GM19438 (cell line): ENCODE results near the gene VWA8.
"Not testable (repeated sequence)": the region's sequence is repeated elsewhere in the genome, so short reads cannot be mapped to it uniquely, and the experiment has no call there.

Source experiments
- ATAC-seq: cut with Tn5 transposase; IDR thresholded peaks from one replicate; pipeline ENCODE4 v1.9.1; 2021; ENCODE audit warnings: low read depth; ENCODE audit not compliant: unreplicated experiment

The VWA8 gene

GRCh38 chr13:41652735-41653361 is 308.1 kb downstream of the VWA8 start:
- no peak for ATAC-seq

- ATAC-seq, result no peak
Observed at GRCh38 chr13:41651413-41652058, 309.4 kb downstream of the VWA8 start.

- ATAC-seq, result no peak
Observed at GRCh38 chr13:41650706-41651105, 310.2 kb downstream of the VWA8 start.

- ATAC-seq, result no peak
Observed at GRCh38 chr13:41649659-41650058, 311.2 kb downstream of the VWA8 start.

- ATAC-seq, result no peak
Observed at GRCh38 chr13:41648314-41648935, 312.5 kb downstream of the VWA8 start.

- ATAC-seq, result not testable (repeated sequence)
Observed at GRCh38 chr13:41647699-41648313, 313.1 kb downstream of the VWA8 start.

- no peak for ATAC-seq
Observed at GRCh38 chr13:41645331-41645730, 315.6 kb downstream of the VWA8 start.

- no peak for ATAC-seq
Observed at GRCh38 chr13:41644742-41645141, 316.2 kb downstream of the VWA8 start.

GRCh38 chr13:41643507-41643906 is 317.4 kb downstream of the VWA8 start:
- ATAC-seq, result no peak

- ATAC-seq, result no peak
Observed at GRCh38 chr13:41641961-41642360, 318.9 kb downstream of the VWA8 start.

- ATAC-seq, result no peak
Observed at GRCh38 chr13:41641429-41641828, 319.5 kb downstream of the VWA8 start.

GRCh38 chr13:41639955-41640780 is 320.7 kb downstream of the VWA8 start:
- ATAC-seq, result no peak

GRCh38 chr13:41639237-41639904 is 321.5 kb downstream of the VWA8 start:
- ATAC-seq, result no peak

- no peak for ATAC-seq
Observed at GRCh38 chr13:41637586-41637985, 323.3 kb downstream of the VWA8 start.

- not testable (repeated sequence) for ATAC-seq
Observed at GRCh38 chr13:41637032-41637431, 323.9 kb downstream of the VWA8 start.

- not testable (repeated sequence) for ATAC-seq
Observed at GRCh38 chr13:41636590-41636989, 324.3 kb downstream of the VWA8 start.

- ATAC-seq, result no peak
Observed at GRCh38 chr13:41634407-41634806, 326.5 kb downstream of the VWA8 start.

GRCh38 chr13:41633776-41634175 is 327.1 kb downstream of the VWA8 start:
- no peak for ATAC-seq

- no peak for ATAC-seq
Observed at GRCh38 chr13:41631296-41631965, 329.5 kb downstream of the VWA8 start.

GRCh38 chr13:41627425-41627824 is 333.5 kb downstream of the VWA8 start:
- ATAC-seq, result no peak
